ENCODE results near the gene AKAP13. TPM values are rescaled to one million over a fixed set of nuclear protein-coding genes. Genes with fewer than 3 reads are reported as not detected.

AKAP13 gene
- total RNA-seq, 1 donor from 2014 or later = 114 TPM

GRCh38 chr15:85781099-85781498 is 400.7 kb downstream of the AKAP13 start:
- Mint-ChIP-seq H3K27me3 (no peaks in the 10 kb centered on the region), H3K36me3 (ENCODE audit: insufficient read depth) (peaks cover 3% of the 10 kb centered on the region), H3K9me3 (ENCODE audit: low read depth) (no peaks in the 10 kb centered on the region), H3K4me3 (ENCODE audit: low read depth) (no peak overlapping the region), H3K27ac (no peak overlapping the region), H3K4me1 (ENCODE audit: low read depth) (peaks cover 23% of the 10 kb centered on the region)
- no peak for TF ChIP-seq CTCF (IDR thresholded peaks at IDR 0.05; ENCODE audit: unreplicated experiment)
- no peak for DNase-seq (ENCODE audit: low spot score, unreplicated experiment)

DNA sequence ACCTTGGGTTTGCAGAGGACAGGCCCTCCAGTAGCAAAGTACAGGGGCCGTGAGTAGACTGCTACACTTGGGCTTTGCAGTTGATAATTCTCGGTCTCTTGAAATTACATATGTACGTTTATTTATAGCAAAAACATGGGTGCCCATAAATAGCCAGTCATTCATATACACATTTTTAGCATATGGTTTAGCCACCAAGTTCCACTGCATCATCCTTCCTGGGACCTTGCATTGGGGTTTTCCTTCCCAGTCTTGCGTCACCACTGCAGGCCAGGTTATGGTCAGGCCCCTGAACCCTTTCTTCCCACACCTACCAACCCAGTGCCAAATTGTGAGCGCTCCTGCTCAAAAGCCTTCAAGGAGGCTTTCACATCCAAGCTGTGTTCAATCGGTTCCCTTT is 401.7 kb downstream of the AKAP13 start:
- Mint-ChIP-seq H3K9me3 (ENCODE audit: low read depth) (no peaks in the 10 kb centered on the region), H3K36me3 (ENCODE audit: insufficient read depth) (peaks cover 3% of the 10 kb centered on the region), H3K27ac (peak overlapping the region; percentile 56), H3K4me3 (ENCODE audit: low read depth) (no peak overlapping the region), H3K4me1 (ENCODE audit: low read depth) (peaks cover 28% of the 10 kb centered on the region), H3K27me3 (no peaks in the 10 kb centered on the region)
- TF ChIP-seq CTCF (IDR thresholded peaks at IDR 0.05; ENCODE audit: unreplicated experiment) = no peak
- no peak for DNase-seq (ENCODE audit: low spot score, unreplicated experiment)

GRCh38 chr15:85785887-85786780 is 405.7 kb downstream of the AKAP13 start:
- no peak for DNase-seq (ENCODE audit: low spot score, unreplicated experiment)
- H3K27ac Mint-ChIP-seq = peak overlapping the region; percentile 59
- no peaks in the 10 kb centered on the region for H3K27me3 Mint-ChIP-seq
- TF ChIP-seq CTCF (IDR thresholded peaks at IDR 0.05; ENCODE audit: unreplicated experiment) = no peak
- peaks cover 2% of the 10 kb centered on the region for H3K36me3 Mint-ChIP-seq (ENCODE audit: insufficient read depth)
- peaks cover 30% of the 10 kb centered on the region for H3K4me1 Mint-ChIP-seq (ENCODE audit: low read depth)
- H3K4me3 Mint-ChIP-seq (ENCODE audit: low read depth) = no peak overlapping the region
- no peaks in the 10 kb centered on the region for H3K9me3 Mint-ChIP-seq (ENCODE audit: low read depth)

GRCh38 chr15:85786781-85787114 is 406.3 kb downstream of the AKAP13 start:
- TF ChIP-seq CTCF (IDR thresholded peaks at IDR 0.05; ENCODE audit: unreplicated experiment) = no peak
- Mint-ChIP-seq H3K27me3 (no peaks in the 10 kb centered on the region), H3K4me3 (ENCODE audit: low read depth) (no peak overlapping the region), H3K4me1 (ENCODE audit: low read depth) (peaks cover 27% of the 10 kb centered on the region), H3K36me3 (ENCODE audit: insufficient read depth) (peaks cover 2% of the 10 kb centered on the region), H3K27ac (no peak overlapping the region), H3K9me3 (ENCODE audit: low read depth) (no peaks in the 10 kb centered on the region)
- DNase-seq (ENCODE audit: low spot score, unreplicated experiment) = no peak

DNA sequence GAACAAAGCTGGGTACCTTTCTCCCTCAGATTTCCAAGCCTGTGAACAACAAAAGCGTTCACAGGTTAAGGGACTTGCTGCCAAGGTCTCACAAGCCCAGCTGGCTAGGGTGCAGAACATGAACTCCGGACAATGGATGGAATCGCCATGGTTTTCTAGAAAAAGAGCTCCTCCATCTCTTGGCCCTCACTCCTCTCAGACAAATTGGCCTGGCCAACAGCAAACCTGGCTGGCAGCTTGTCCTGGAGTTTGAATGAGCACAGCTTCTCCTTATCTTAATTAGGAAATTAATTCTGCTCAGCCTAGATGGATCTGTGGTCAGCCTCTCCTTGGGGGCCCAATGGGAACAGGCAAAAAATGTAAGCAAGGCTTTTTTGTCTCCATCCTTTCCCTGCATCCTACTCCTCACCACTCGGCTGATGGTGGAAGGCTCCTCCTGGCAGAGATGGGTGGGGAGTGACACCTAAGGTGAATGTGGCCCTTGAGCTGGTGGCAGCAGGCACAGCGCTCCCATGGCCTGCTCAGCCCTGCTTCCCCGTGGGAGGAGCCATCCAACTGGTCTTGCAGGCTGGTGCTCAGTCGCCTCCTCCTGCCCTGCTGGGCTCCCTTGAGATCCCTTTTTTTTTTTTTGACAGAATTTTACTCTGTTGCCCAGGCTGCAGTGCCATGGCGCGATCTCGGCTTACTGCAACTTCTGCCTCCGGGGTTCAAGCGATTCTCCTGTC is 408.5 kb downstream of the AKAP13 start:
- no peak for TF ChIP-seq CTCF (IDR thresholded peaks at IDR 0.05; ENCODE audit: unreplicated experiment)
- H3K27ac Mint-ChIP-seq = peak overlapping the region; percentile 52
- H3K27me3 Mint-ChIP-seq = no peaks in the 10 kb centered on the region
- peaks cover 36% of the 10 kb centered on the region for H3K4me1 Mint-ChIP-seq (ENCODE audit: low read depth)
- no peak overlapping the region for H3K4me3 Mint-ChIP-seq (ENCODE audit: low read depth)
- DNase-seq (ENCODE audit: low spot score, unreplicated experiment) = no peak
- H3K36me3 Mint-ChIP-seq (ENCODE audit: insufficient read depth) = peaks cover 2% of the 10 kb centered on the region
- H3K9me3 Mint-ChIP-seq (ENCODE audit: low read depth) = no peaks in the 10 kb centered on the region

Data from progenitor cell of endocrine pancreas (in vitro differentiated cells).